NT2/D1 (cell line): ENCODE measurements around the gene TRPC6.

Source experiments
- DNase-seq: peaks from one replicate; pipeline ENCODE4 v3.0.0-alpha.2; 2011; ENCODE audit warnings: low read depth, low spot score
- H3K27me3 ChIP-seq: 2 replicates; pipeline ENCODE4 v1.6.0; 2011; ENCODE audit warnings: mild to moderate bottlenecking; ENCODE audit not compliant: insufficient read length, insufficient read depth
- H3K36me3 ChIP-seq: 2 replicates; pipeline ENCODE4 v1.6.1; 2011; ENCODE audit warnings: mild to moderate bottlenecking, low read length, mixed read lengths; ENCODE audit not compliant: insufficient read depth, insufficient read length
- H3K4me1 ChIP-seq: 2 replicates; pipeline ENCODE4 v1.5.1; 2011; ENCODE audit not compliant: insufficient read depth, insufficient read length
- H3K4me3 ChIP-seq: 2 replicates; pipeline ENCODE4 v1.5.1; 2011; ENCODE audit warnings: low read depth; ENCODE audit not compliant: insufficient read length
- H3K9ac ChIP-seq: 2 replicates; pipeline ENCODE4 v1.6.0; 2011; ENCODE audit warnings: low read depth; ENCODE audit not compliant: insufficient read length
- H3K9me3 ChIP-seq: 2 replicates; pipeline ENCODE4 v1.5.1; 2011; ENCODE audit warnings: mild to moderate bottlenecking, low read length; ENCODE audit not compliant: insufficient read depth
- SUZ12 ChIP-seq: IDR thresholded peaks from 2 replicates; pipeline ENCODE4 v1.6.1; 2011; ENCODE audit not compliant: insufficient read length, insufficient read depth; ENCODE audit errors: extremely low read depth
- YY1 ChIP-seq: IDR thresholded peaks from 2 replicates; pipeline ENCODE4 v1.6.1; 2011; ENCODE audit not compliant: insufficient read length, insufficient read depth
- ZNF274 ChIP-seq: IDR thresholded peaks from 2 replicates; pipeline ENCODE4 v1.6.1; 2011; ENCODE audit warnings: mild to moderate bottlenecking, low read depth, low read length

The TRPC6 gene

DNA sequence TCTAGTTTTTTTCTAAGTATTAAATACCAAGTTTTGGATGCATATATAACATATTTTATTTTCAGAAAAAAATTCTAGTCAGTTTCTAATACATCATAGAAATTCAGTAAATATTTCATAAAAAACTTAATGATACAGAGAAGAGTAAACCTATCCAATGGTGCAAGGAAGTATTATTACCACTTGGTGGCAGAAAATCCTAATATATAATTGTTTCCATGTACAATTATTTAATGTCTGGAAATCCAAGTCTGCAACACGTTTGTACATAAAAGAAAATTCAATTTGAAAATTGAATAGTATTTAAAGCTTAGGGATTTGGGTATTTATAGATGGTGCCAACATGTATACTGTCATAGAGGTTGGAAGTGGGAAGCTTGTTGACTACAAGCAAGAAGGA lies 127.0 kb downstream of the TRPC6 start:
- TF ChIP-seq ZNF274, result no peak
- TF ChIP-seq SUZ12, result no peak
- TF ChIP-seq YY1, result no peak
- Histone ChIP-seq H3K36me3 (no peaks in the 10 kb centered on the region), H3K4me1 (no peaks in the 10 kb centered on the region), H3K9me3 (no peaks in the 10 kb centered on the region; the same call in 1 of the 2 replicates), H3K9ac (no peak overlapping the region), H3K4me3 (no peak overlapping the region), H3K27me3 (no peaks in the 10 kb centered on the region)
- no peak for DNase-seq

DNA sequence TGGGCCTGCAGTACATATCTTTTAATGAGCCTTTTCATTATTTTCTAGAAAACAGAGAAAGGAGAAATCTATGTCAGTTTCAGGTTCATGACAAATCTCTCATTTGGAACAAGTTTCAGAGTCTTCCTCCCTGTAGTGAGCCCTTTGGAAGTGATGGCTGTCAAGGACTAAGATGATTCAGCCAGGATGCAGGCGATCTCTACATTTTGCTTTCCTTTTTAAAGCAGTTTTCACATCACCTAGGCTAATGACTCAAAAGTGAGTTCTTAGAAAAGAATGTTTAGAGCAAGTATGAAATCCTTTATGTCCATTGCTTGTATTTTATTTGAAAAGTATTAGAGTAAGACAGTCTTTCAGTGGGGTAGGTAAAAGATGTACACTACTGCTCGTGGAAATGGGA lies 130.1 kb downstream of the TRPC6 start:
- no peak overlapping the region for H3K4me3 ChIP-seq
- no peaks in the 10 kb centered on the region for H3K9me3 ChIP-seq
- H3K9ac ChIP-seq, result no peak overlapping the region
- H3K4me1 ChIP-seq, result no peaks in the 10 kb centered on the region
- no peaks in the 10 kb centered on the region for H3K27me3 ChIP-seq
- H3K36me3 ChIP-seq, result no peaks in the 10 kb centered on the region
- no peak for DNase-seq
- TF ChIP-seq YY1 (no peak), SUZ12 (no peak), ZNF274 (no peak)

DNA sequence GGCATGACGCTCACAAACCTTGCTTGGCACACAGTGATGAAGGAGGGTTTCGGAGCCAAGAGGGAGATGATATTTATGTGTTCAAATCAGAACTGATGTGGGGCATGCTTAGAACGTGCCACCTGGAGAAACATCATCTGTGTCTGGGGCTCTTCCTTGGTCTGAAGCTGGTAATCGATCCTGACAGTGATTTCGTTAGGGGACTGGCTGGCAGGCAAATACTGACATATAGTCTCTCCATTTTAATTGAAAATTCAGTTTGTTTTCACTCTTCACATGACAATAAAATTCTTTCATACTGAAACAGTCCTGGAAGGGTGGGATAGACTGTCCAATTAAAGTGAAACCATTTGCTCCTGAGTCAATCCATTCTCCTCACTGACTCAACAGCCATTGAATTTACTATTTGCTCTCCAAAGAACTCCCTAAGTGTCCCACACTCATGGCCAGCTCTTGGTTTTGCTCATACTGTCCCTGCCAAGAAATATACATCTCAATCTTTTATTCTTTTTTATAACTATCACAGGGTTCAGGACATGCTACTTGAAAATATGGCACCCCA lies 134.8 kb downstream of the TRPC6 start:
- H3K27me3 ChIP-seq, result no peaks in the 10 kb centered on the region
- no peak overlapping the region for H3K4me3 ChIP-seq
- no peak overlapping the region for H3K9ac ChIP-seq
- no peak for DNase-seq
- no peaks in the 10 kb centered on the region for H3K36me3 ChIP-seq
- H3K4me1 ChIP-seq, result no peaks in the 10 kb centered on the region
- no peak for TF ChIP-seq YY1
- TF ChIP-seq ZNF274, result no peak
- no peak for TF ChIP-seq SUZ12
- no peaks in the 10 kb centered on the region for H3K9me3 ChIP-seq

DNA sequence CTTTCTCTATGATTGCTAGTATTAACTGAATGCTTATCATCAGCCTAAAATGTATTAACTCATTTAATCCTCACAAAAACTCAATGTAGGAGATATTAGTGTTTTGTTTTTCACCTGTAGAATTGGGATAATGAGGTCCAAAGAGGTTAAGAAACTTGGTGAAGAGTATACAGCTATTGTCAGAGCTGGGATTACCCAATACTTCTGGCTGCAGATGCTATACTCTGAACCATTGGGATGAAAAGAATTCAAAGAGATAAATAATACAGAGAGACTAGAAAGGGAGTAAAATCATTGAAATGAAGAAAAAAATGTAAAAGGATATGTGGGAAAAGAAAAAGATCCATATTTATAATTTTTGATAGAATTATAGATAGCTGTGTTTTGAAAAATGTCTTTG lies 137.1 kb downstream of the TRPC6 start:
- Histone ChIP-seq H3K27me3 (no peaks in the 10 kb centered on the region), H3K9me3 (no peaks in the 10 kb centered on the region), H3K4me1 (no peaks in the 10 kb centered on the region), H3K4me3 (no peak overlapping the region), H3K9ac (no peak overlapping the region), H3K36me3 (no peaks in the 10 kb centered on the region)
- no peak for TF ChIP-seq ZNF274
- no peak for TF ChIP-seq SUZ12
- TF ChIP-seq YY1, result no peak
- DNase-seq, result no peak

DNA sequence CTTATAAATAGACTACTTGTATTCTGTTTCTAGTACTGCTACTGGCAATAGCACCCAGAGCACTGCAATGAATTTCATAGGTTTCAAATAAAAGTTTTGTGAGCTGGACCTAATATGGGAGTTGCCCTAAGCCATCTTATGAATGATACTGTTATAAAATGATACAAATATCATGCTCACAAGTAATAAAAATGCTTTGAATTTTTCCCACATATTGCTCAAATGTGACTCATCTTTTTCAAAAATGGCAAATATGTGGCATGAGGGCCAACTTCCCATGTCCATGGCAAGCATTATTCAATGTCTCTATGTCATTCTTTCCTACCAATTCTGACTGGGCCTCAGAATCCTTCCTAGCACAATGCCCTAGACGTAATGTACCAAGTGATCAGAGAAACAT lies 137.6 kb downstream of the TRPC6 start:
- no peaks in the 10 kb centered on the region for H3K36me3 ChIP-seq
- TF ChIP-seq ZNF274 (no peak), SUZ12 (no peak), YY1 (no peak)
- no peak overlapping the region for H3K9ac ChIP-seq
- H3K4me3 ChIP-seq, result no peak overlapping the region
- no peaks in the 10 kb centered on the region for H3K9me3 ChIP-seq
- H3K27me3 ChIP-seq, result no peaks in the 10 kb centered on the region
- DNase-seq, result no peak
- no peaks in the 10 kb centered on the region for H3K4me1 ChIP-seq

DNA sequence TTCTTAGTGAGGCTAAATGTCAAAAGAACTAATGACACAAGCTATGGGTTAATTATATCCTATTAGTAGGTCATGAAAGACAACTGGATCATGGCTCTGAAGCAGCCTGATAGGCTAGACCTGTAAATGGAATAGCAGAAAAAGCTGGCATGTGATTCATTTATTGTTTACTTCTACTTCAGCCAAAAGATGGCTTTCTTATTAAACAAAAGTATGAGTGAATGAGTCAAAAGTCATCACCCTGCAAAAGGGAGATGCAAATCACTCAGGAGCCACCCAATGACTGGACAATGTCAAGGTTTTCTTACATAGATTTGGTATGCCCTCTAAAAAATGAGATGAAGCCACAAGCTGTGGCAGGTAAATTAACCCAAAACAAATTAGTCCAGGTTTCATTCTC lies 138.0 kb downstream of the TRPC6 start:
- H3K36me3 ChIP-seq, result no peaks in the 10 kb centered on the region
- H3K27me3 ChIP-seq, result no peaks in the 10 kb centered on the region
- no peaks in the 10 kb centered on the region for H3K4me1 ChIP-seq
- DNase-seq, result no peak
- H3K4me3 ChIP-seq, result no peak overlapping the region
- TF ChIP-seq SUZ12, result no peak
- TF ChIP-seq ZNF274, result no peak
- no peak for TF ChIP-seq YY1
- H3K9me3 ChIP-seq, result no peaks in the 10 kb centered on the region
- no peak overlapping the region for H3K9ac ChIP-seq

DNA sequence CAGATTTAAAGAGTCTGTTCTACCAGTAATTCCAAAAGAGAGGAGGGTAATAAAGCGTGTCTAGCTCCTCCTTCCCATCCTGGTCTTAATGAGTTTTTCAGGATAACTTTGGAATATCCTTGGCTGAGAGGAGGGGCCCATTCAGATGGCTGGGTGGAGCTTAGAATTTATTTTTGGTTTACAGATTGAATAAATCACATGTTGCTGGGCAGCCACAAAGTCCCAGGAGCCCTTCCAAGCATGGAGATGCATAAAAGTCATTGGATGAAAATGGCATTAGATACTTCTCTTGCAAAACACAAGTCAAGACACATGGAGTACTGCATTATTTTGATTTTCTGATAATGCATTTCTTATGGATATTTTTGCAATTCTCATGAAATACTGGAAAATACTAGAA lies 139.0 kb downstream of the TRPC6 start:
- Histone ChIP-seq H3K36me3 (no peaks in the 10 kb centered on the region), H3K4me3 (no peak overlapping the region), H3K9me3 (no peaks in the 10 kb centered on the region), H3K9ac (no peak overlapping the region), H3K4me1 (no peaks in the 10 kb centered on the region), H3K27me3 (no peaks in the 10 kb centered on the region)
- TF ChIP-seq ZNF274, result no peak
- TF ChIP-seq YY1, result no peak
- TF ChIP-seq SUZ12, result no peak
- no peak for DNase-seq

DNA sequence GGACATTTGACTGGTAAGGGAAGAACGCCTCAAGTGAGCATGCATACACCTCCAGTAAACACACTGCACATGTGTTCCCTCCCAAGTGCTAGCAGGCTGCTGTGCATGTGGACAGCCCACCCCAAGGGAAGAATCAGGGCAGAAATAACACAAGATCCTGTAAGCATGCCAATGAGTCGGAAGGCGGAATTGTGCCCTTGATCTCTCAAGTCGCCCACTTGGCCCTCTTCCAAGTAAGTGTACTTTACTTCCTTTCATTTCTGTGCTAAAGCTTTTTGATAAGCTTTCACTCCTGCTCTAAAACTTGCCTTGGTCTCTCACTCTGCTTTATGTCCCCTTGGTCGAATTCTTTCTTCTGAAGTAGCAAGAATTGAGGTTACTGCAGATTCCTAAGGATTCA lies 139.6 kb downstream of the TRPC6 start:
- no peaks in the 10 kb centered on the region for H3K27me3 ChIP-seq
- no peaks in the 10 kb centered on the region for H3K36me3 ChIP-seq
- no peak for TF ChIP-seq YY1
- no peak for TF ChIP-seq SUZ12
- TF ChIP-seq ZNF274, result no peak
- no peak for DNase-seq
- H3K4me1 ChIP-seq, result no peaks in the 10 kb centered on the region
- no peaks in the 10 kb centered on the region for H3K9me3 ChIP-seq
- no peak overlapping the region for H3K4me3 ChIP-seq
- H3K9ac ChIP-seq, result no peak overlapping the region
